Uterus (tissue), 2 donors: ENCODE data around the gene NAP1L4.
"Not testable (repeated sequence)": the region's sequence is repeated elsewhere in the genome, so short reads cannot be mapped to it uniquely, and the experiment has no call there.

ENCODE experiments used
- POLR2A ChIP-seq, 2 donors: fragments of 450-650 bp; IDR thresholded peaks; one replicate each; pipeline ENCODE4 v1.6.1; 2016; ENCODE audit warnings: antibody characterized with exemption in 2 of 2, mild to moderate bottlenecking in 1 of 2, moderate library complexity in 1 of 2
- TF ChIP-seq, protein P1 (sequence below), 4 experiments: fragments of 200-600 bp in 2 of 4; fragments of 450-650 bp in 2 of 4; sonication (generic) in 2 of 4; IDR thresholded peaks; one replicate each; pipeline ENCODE4 v1.5.1; 2016 to 2019; ENCODE audit warnings: antibody characterized with exemption in 4 of 4, mild to moderate bottlenecking in 2 of 4, moderate library complexity in 1 of 4

- TF ChIP-seq, protein P1, sequence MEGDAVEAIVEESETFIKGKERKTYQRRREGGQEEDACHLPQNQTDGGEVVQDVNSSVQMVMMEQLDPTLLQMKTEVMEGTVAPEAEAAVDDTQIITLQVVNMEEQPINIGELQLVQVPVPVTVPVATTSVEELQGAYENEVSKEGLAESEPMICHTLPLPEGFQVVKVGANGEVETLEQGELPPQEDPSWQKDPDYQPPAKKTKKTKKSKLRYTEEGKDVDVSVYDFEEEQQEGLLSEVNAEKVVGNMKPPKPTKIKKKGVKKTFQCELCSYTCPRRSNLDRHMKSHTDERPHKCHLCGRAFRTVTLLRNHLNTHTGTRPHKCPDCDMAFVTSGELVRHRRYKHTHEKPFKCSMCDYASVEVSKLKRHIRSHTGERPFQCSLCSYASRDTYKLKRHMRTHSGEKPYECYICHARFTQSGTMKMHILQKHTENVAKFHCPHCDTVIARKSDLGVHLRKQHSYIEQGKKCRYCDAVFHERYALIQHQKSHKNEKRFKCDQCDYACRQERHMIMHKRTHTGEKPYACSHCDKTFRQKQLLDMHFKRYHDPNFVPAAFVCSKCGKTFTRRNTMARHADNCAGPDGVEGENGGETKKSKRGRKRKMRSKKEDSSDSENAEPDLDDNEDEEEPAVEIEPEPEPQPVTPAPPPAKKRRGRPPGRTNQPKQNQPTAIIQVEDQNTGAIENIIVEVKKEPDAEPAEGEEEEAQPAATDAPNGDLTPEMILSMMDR (IDR thresholded peaks at IDR 0.05) = not testable (repeated sequence)
- not testable (repeated sequence) for TF ChIP-seq POLR2A (IDR thresholded peaks at IDR 0.05)
Observed at GRCh38 chr11:2938458-2939418, 53.4 kb downstream of the NAP1L4 start.
